ENCODE measurements around the gene KRTAP10-1. TPM values are rescaled to one million over a fixed set of nuclear protein-coding genes. Genes with fewer than 3 reads are reported as not detected.
"Not testable (repeated sequence)": the region's sequence is repeated elsewhere in the genome, so short reads cannot be mapped to it uniquely, and the experiment has no call there.

The KRTAP10-1 gene
- total RNA-seq, 2 donors from 2014 or later = not detected

GRCh38 chr21:44510109-44510507, 29.9 kb downstream of the KRTAP10-1 start:
- Mint-ChIP-seq H3K27me3 (ENCODE audit: low read depth) (no peaks in the 10 kb centered on the region), H3K36me3 (ENCODE audit: insufficient read depth in 2 of 2) (no peaks in the 10 kb centered on the region), H3K4me1 (ENCODE audit: low read depth) (no peaks in the 10 kb centered on the region), H3K9me3 (no peaks in the 10 kb centered on the region), H3K27ac (no peak overlapping the region), H3K4me3 (peak overlapping the region; percentile 47 to 64)
- DNase-seq (no peak), ATAC-seq (replicated peaks in 1 of 2) (peak in 1 of 2 donors; percentile 2)

- H3K4me1 Mint-ChIP-seq (ENCODE audit: low read depth) = no peaks in the 10 kb centered on the region
- no peaks in the 10 kb centered on the region for H3K27me3 Mint-ChIP-seq (ENCODE audit: low read depth)
- H3K27ac Mint-ChIP-seq = no peak overlapping the region
- H3K4me3 Mint-ChIP-seq = no peak overlapping the region
- H3K36me3 Mint-ChIP-seq (ENCODE audit: insufficient read depth in 2 of 2) = no peaks in the 10 kb centered on the region
- no peaks in the 10 kb centered on the region for H3K9me3 Mint-ChIP-seq
- DNase-seq (no peak), ATAC-seq (replicated peaks in 1 of 2) (no peak)
These were observed 30.5 kb downstream of the KRTAP10-1 start for GRCh38 chr21:44509539-44509938.

- ATAC-seq (replicated peaks in 1 of 2) = no peak
- Mint-ChIP-seq H3K36me3 (ENCODE audit: insufficient read depth in 2 of 2) (no peaks in the 10 kb centered on the region), H3K4me3 (no peak overlapping the region), H3K27ac (no peak overlapping the region), H3K9me3 (no peaks in the 10 kb centered on the region), H3K4me1 (ENCODE audit: low read depth) (no peaks in the 10 kb centered on the region), H3K27me3 (ENCODE audit: low read depth) (no peaks in the 10 kb centered on the region)
- no peak for DNase-seq
These were observed 31.1 kb downstream of the KRTAP10-1 start for GRCh38 chr21:44508711-44509445.

GRCh38 chr21:44508426-44508710, 31.6 kb downstream of the KRTAP10-1 start:
- Mint-ChIP-seq H3K27me3 (ENCODE audit: low read depth) (no peaks in the 10 kb centered on the region), H3K9me3 (no peaks in the 10 kb centered on the region), H3K4me3 (no peak overlapping the region), H3K27ac (no peak overlapping the region), H3K36me3 (ENCODE audit: insufficient read depth in 2 of 2) (no peaks in the 10 kb centered on the region), H3K4me1 (ENCODE audit: low read depth) (no peaks in the 10 kb centered on the region)
- DNase-seq = no peak
- ATAC-seq (replicated peaks in 1 of 2) = no peak

- no peak overlapping the region for H3K4me3 Mint-ChIP-seq
- H3K9me3 Mint-ChIP-seq = no peaks in the 10 kb centered on the region
- no peaks in the 10 kb centered on the region for H3K4me1 Mint-ChIP-seq (ENCODE audit: low read depth)
- DNase-seq (no peak), ATAC-seq (replicated peaks in 1 of 2) (no peak)
- no peaks in the 10 kb centered on the region for H3K36me3 Mint-ChIP-seq (ENCODE audit: insufficient read depth in 2 of 2)
- H3K27ac Mint-ChIP-seq = no peak overlapping the region
- H3K27me3 Mint-ChIP-seq (ENCODE audit: low read depth) = no peaks in the 10 kb centered on the region
These were observed 32.1 kb downstream of the KRTAP10-1 start for GRCh38 chr21:44507673-44508425.

GRCh38 chr21:44506279-44507255, 33.4 kb downstream of the KRTAP10-1 start:
- no peaks in the 10 kb centered on the region for H3K4me1 Mint-ChIP-seq (ENCODE audit: low read depth)
- H3K9me3 Mint-ChIP-seq = no peaks in the 10 kb centered on the region
- H3K27me3 Mint-ChIP-seq (ENCODE audit: low read depth) = no peaks in the 10 kb centered on the region
- no peak for ATAC-seq (replicated peaks in 1 of 2)
- no peak overlapping the region for H3K27ac Mint-ChIP-seq
- no peak for DNase-seq
- no peak overlapping the region for H3K4me3 Mint-ChIP-seq
- no peaks in the 10 kb centered on the region for H3K36me3 Mint-ChIP-seq (ENCODE audit: insufficient read depth in 2 of 2)

- Mint-ChIP-seq H3K9me3 (no peaks in the 10 kb centered on the region), H3K27me3 (ENCODE audit: low read depth) (no peaks in the 10 kb centered on the region), H3K4me1 (ENCODE audit: low read depth) (no peaks in the 10 kb centered on the region), H3K27ac (no peak overlapping the region), H3K4me3 (no peak overlapping the region), H3K36me3 (ENCODE audit: insufficient read depth in 2 of 2) (no peaks in the 10 kb centered on the region)
- no peak for ATAC-seq (replicated peaks in 1 of 2)
- no peak for DNase-seq
These were observed 34.2 kb downstream of the KRTAP10-1 start for GRCh38 chr21:44505673-44506278.

- no peaks in the 10 kb centered on the region for H3K4me1 Mint-ChIP-seq (ENCODE audit: low read depth)
- H3K27me3 Mint-ChIP-seq (ENCODE audit: low read depth) = no peaks in the 10 kb centered on the region
- no peak overlapping the region for H3K27ac Mint-ChIP-seq
- ATAC-seq (replicated peaks in 1 of 2) (no peak), DNase-seq (no peak)
- H3K36me3 Mint-ChIP-seq (ENCODE audit: insufficient read depth in 2 of 2) = no peaks in the 10 kb centered on the region
- no peak overlapping the region for H3K4me3 Mint-ChIP-seq
- no peaks in the 10 kb centered on the region for H3K9me3 Mint-ChIP-seq
These were observed 36.0 kb downstream of the KRTAP10-1 start for GRCh38 chr21:44503901-44504399.

GRCh38 chr21:44503006-44503889, 36.7 kb downstream of the KRTAP10-1 start:
- not testable (repeated sequence) for DNase-seq; H3K27ac Mint-ChIP-seq; H3K36me3 Mint-ChIP-seq (ENCODE audit: insufficient read depth in 2 of 2); H3K27me3 Mint-ChIP-seq (ENCODE audit: low read depth); H3K9me3 Mint-ChIP-seq; H3K4me1 Mint-ChIP-seq (ENCODE audit: low read depth); ATAC-seq (replicated peaks in 1 of 2); H3K4me3 Mint-ChIP-seq

- no peaks in the 10 kb centered on the region for H3K27me3 Mint-ChIP-seq (ENCODE audit: low read depth)
- H3K4me3 Mint-ChIP-seq = no peak overlapping the region
- DNase-seq = no peak
- no peak overlapping the region for H3K27ac Mint-ChIP-seq
- no peaks in the 10 kb centered on the region for H3K9me3 Mint-ChIP-seq
- no peak for ATAC-seq (replicated peaks in 1 of 2)
- no peaks in the 10 kb centered on the region for H3K36me3 Mint-ChIP-seq (ENCODE audit: insufficient read depth in 2 of 2)
- H3K4me1 Mint-ChIP-seq (ENCODE audit: low read depth) = no peaks in the 10 kb centered on the region
These were observed 37.6 kb downstream of the KRTAP10-1 start for GRCh38 chr21:44502171-44502958.

GRCh38 chr21:44500111-44500510, 39.9 kb downstream of the KRTAP10-1 start:
- Mint-ChIP-seq H3K4me1 (ENCODE audit: low read depth) (no peaks in the 10 kb centered on the region), H3K27me3 (ENCODE audit: low read depth) (no peaks in the 10 kb centered on the region), H3K4me3 (no peak overlapping the region), H3K27ac (no peak overlapping the region), H3K36me3 (ENCODE audit: insufficient read depth in 2 of 2) (no peaks in the 10 kb centered on the region), H3K9me3 (no peaks in the 10 kb centered on the region)
- no peak for ATAC-seq (replicated peaks in 1 of 2)
- no peak for DNase-seq
